ENCODE results near the gene CTSA. TPM values are rescaled to one million over a fixed set of nuclear protein-coding genes. Genes with fewer than 3 reads are reported as not detected.

CTSA gene
- total and polyA plus RNA-seq, 10 donors = 56.6 to 203 (median 176) TPM

DNA sequence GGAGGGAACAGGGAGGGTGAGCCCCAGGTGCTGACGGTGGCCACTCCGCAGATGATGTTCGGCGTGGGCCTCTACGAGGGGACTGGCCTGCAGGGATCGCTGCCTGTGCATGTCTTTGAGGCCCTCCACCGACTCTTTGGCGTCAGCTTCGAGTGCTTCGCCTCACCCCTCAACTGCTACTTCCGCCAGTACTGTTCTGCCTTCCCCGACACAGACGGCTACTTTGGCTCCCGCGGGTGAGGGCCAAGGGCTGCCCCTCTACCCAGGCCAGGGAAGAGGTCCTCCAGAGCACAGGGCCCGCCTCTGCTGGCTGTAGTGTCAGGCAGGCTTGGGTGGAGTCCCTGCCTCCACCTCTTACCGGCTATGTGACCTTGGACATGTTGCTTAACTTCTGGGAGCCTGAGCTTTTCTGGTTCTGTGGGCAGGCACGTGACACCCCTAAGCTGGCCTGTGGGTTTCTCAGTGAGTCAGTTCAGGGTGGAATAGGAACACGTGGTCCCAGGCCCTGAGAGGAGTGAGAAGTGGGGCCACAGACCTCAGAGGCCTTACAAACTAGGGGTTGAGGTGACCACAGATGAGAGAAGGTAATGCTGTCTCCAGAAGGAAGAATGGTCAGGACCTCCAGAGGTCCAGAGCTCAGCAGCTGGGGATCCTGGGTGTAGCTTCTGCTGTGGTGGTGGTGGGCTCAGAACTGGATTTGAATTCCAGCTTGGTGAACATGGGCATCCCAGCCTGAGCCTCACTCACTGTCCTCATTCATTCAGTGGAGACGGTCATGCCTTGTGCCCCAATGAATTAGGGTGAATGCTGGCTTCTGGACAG is 55.2 kb downstream of the CTSA start:
- Histone ChIP-seq H3K27me3 (replicated peaks in 1 of 7) (no peaks in the 10 kb centered on the region), H3K36me3 (peaks cover 2 to 100% (median 100%) of the 10 kb centered on the region in 6 donors), H3K27ac (peak overlapping the region; percentile 63 to 87 (median 78)), H3K9me3 (no peaks in the 10 kb centered on the region), H3K4me1 (peaks cover 0 to 59% (median 38%) of the 10 kb centered on the region in 6 donors), H3K4me3 (no peak overlapping the region)
- 60 to 79% (median 67%) methylated on average over 18 to 20 of the region's 20 CpGs for WGBS, 5 donors
- intact Hi-C loops (cut with DNase I; ENCODE audit: low total_unique reads) = no loop called here
- peak; percentile 83 for DNase-seq
- TF ChIP-seq, protein P1, sequence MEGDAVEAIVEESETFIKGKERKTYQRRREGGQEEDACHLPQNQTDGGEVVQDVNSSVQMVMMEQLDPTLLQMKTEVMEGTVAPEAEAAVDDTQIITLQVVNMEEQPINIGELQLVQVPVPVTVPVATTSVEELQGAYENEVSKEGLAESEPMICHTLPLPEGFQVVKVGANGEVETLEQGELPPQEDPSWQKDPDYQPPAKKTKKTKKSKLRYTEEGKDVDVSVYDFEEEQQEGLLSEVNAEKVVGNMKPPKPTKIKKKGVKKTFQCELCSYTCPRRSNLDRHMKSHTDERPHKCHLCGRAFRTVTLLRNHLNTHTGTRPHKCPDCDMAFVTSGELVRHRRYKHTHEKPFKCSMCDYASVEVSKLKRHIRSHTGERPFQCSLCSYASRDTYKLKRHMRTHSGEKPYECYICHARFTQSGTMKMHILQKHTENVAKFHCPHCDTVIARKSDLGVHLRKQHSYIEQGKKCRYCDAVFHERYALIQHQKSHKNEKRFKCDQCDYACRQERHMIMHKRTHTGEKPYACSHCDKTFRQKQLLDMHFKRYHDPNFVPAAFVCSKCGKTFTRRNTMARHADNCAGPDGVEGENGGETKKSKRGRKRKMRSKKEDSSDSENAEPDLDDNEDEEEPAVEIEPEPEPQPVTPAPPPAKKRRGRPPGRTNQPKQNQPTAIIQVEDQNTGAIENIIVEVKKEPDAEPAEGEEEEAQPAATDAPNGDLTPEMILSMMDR (IDR thresholded peaks at IDR 0.05 in 8 of 11, conservative IDR thresholded peaks at IDR 0.05 in 3 of 11) = no peak
- TF ChIP-seq POLR2A (IDR thresholded peaks at IDR 0.05) (no peak), POLR2AphosphoS5 (IDR thresholded peaks at IDR 0.05) (peak; percentile 67 to 82 (median 72))

DNA sequence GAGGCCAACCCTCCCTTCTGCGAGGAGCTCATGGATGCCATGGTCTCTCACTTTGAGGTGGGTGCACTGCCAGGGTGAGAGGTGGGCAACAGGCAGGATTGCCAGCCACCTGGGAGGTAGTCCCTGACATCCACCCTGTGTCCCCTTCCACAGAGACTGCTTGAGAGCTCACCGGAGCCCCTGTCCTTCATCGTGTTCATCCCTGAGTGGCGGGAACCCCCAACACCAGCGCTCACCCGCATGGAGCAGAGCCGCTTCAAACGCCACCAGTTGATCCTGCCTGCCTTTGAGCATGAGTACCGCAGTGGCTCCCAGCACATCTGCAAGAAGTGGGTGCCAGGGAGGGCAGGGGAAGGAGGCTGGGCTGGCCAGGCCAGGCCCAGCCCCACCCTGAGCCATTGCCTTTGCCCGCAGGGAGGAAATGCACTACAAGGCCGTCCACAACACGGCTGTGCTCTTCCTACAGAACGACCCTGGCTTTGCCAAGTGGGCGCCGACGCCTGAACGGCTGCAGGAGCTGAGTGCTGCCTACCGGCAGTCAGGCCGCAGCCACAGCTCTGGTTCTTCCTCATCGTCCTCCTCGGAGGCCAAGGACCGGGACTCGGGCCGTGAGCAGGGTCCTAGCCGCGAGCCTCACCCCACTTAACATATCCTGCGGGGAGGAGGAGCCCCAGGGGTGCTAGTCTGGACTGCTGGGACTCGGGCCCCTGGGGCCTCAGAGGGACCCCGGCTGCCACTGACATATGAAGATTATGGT is 56.2 kb downstream of the CTSA start:
- no peaks in the 10 kb centered on the region for H3K27me3 ChIP-seq (replicated peaks in 1 of 7)
- 68 to 81% (median 77%) methylated on average over 23 to 29 of the region's 29 CpGs for WGBS, 5 donors
- DNase-seq = peak; percentile 88
- H3K4me3 ChIP-seq = no peak overlapping the region
- peaks cover 2 to 100% (median 100%) of the 10 kb centered on the region in 6 donors for H3K36me3 ChIP-seq
- intact Hi-C loops (cut with DNase I; ENCODE audit: low total_unique reads) = no loop called here
- H3K27ac ChIP-seq = peak overlapping the region; percentile 35 to 87 (median 78)
- TF ChIP-seq, protein P1 (IDR thresholded peaks at IDR 0.05 in 8 of 11, conservative IDR thresholded peaks at IDR 0.05 in 3 of 11) = peak in 1 of 11 experiments; percentile 8
- TF ChIP-seq POLR2AphosphoS5 (IDR thresholded peaks at IDR 0.05) = peak; percentile 74 to 90 (median 85)
- TF ChIP-seq POLR2A (IDR thresholded peaks at IDR 0.05) = no peak
- peaks cover 0 to 68% (median 38%) of the 10 kb centered on the region in 6 donors for H3K4me1 ChIP-seq
- no peaks in the 10 kb centered on the region for H3K9me3 ChIP-seq

DNA sequence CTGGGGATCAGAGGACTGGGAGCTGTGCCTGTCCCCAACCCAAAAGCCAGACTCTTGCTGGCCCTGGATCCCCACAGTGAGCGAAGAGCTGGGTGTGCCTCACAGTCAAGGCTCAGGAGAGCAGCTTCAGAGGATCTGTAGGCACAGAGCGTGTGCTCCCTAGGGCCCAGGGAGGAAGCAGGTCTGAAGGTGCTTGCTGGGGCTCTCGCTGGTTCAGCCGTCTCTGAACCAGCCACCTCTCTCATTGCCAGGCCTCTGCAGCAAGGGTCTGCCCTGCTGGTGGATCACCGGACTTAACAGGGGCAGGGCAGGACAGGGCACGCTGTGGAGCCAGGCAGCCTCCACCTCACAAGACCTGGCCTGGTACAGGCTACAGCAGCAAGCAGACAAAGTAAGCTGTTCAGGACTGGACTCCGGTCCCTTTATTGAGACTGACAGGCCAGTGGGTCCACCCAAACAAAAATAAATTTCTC is 57.2 kb downstream of the CTSA start:
- H3K27me3 ChIP-seq (replicated peaks in 1 of 7) = no peaks in the 10 kb centered on the region
- peaks cover 0 to 65% (median 38%) of the 10 kb centered on the region in 6 donors for H3K4me1 ChIP-seq
- peak overlapping the region; percentile 35 to 87 (median 78) for H3K27ac ChIP-seq
- intact Hi-C loops (cut with DNase I; ENCODE audit: low total_unique reads) = no loop called here
- H3K4me3 ChIP-seq = no peak overlapping the region
- 70 to 82% (median 74%) methylated on average over 4 to 7 of the region's 7 CpGs for WGBS, 5 donors
- no peaks in the 10 kb centered on the region for H3K9me3 ChIP-seq
- TF ChIP-seq, protein P1 (IDR thresholded peaks at IDR 0.05 in 8 of 11, conservative IDR thresholded peaks at IDR 0.05 in 3 of 11) = no peak
- TF ChIP-seq POLR2AphosphoS5 (IDR thresholded peaks at IDR 0.05) = peak; percentile 42 to 68 (median 44)
- H3K36me3 ChIP-seq = peaks cover 0 to 100% (median 100%) of the 10 kb centered on the region in 6 donors
- no peak for DNase-seq

Other genes with a start within 250 kb of the CTSA start
- not detected for gene WFDC11, start 221.1 kb upstream of the CTSA start, total RNA-seq
- gene WFDC11, start 221.1 kb upstream of the CTSA start, polyA plus RNA-seq = not detected
- gene WFDC13, start 189.3 kb upstream of the CTSA start, total RNA-seq = not detected
- not detected for gene WFDC13, start 189.3 kb upstream of the CTSA start, polyA plus RNA-seq
- gene WFDC10B, start 186.3 kb upstream of the CTSA start, total RNA-seq = not detected
- gene WFDC10B, start 186.3 kb upstream of the CTSA start, polyA plus RNA-seq = not detected
- not detected for gene SPINT4, start 169.0 kb upstream of the CTSA start, total RNA-seq
- gene SPINT4, start 169.0 kb upstream of the CTSA start, polyA plus RNA-seq = not detected
- gene WFDC3, start 99.5 kb upstream of the CTSA start, total RNA-seq = not detected
- gene WFDC3, start 99.5 kb upstream of the CTSA start, polyA plus RNA-seq = 1 to 10 TPM in 1 of 3 donors, under 1 TPM in 2; 0.70 to 1.2 (median 0.89) TPM
- gene DNTTIP1, start 99.4 kb upstream of the CTSA start, total RNA-seq = 10 to 100 TPM; 21.0 to 39.3 (median 29.6) TPM
- 10 to 100 TPM; 31.8 to 34.7 (median 32.5) TPM for gene DNTTIP1, start 99.4 kb upstream of the CTSA start, polyA plus RNA-seq
- 10 to 100 TPM in 4 of 7 donors, 1 to 10 TPM in 3; 3.0 to 22.2 (median 12.3) TPM for gene UBE2C, start 78.7 kb upstream of the CTSA start, total RNA-seq
- gene UBE2C, start 78.7 kb upstream of the CTSA start, polyA plus RNA-seq = 10 to 100 TPM; 11.4 to 56.4 (median 19.7) TPM
- under 1 TPM in 2 of 7 donors, not detected in 5; 0.54 to 0.89 TPM for gene TNNC2, start 64.0 kb upstream of the CTSA start, total RNA-seq
- gene TNNC2, start 64.0 kb upstream of the CTSA start, polyA plus RNA-seq = 1 to 10 TPM; 1.4 to 3.4 (median 1.9) TPM
- 10 to 100 TPM in 6 of 7 donors, 1 to 10 TPM in 1; 8.8 to 32.4 (median 20.0) TPM for gene SNX21, start 57.5 kb upstream of the CTSA start, total RNA-seq
- 10 to 100 TPM in 2 of 3 donors, 1 to 10 TPM in 1; 6.3 to 15.8 (median 15.7) TPM for gene SNX21, start 57.5 kb upstream of the CTSA start, polyA plus RNA-seq
- 10 to 100 TPM; 19.4 to 37.4 (median 24.7) TPM for gene ACOT8, start 33.9 kb upstream of the CTSA start, total RNA-seq
- 10 to 100 TPM; 28.1 to 36.7 (median 34.2) TPM for gene ACOT8, start 33.9 kb upstream of the CTSA start, polyA plus RNA-seq
- gene ZSWIM3, start 33.7 kb upstream of the CTSA start, total RNA-seq = 1 to 10 TPM; 4.4 to 7.1 (median 5.4) TPM
- gene ZSWIM3, start 33.7 kb upstream of the CTSA start, polyA plus RNA-seq = 1 to 10 TPM; 3.1 to 4.2 (median 3.5) TPM
- 10 to 100 TPM in 6 of 7 donors, 1 to 10 TPM in 1; 8.5 to 16.1 (median 11.1) TPM for gene ZSWIM1, start 10.1 kb upstream of the CTSA start, total RNA-seq
- gene ZSWIM1, start 10.1 kb upstream of the CTSA start, polyA plus RNA-seq = 1 to 10 TPM; 3.7 to 5.5 (median 3.9) TPM
- 10 to 100 TPM in 1 of 7 donors, 1 to 10 TPM in 6; 1.5 to 11.5 (median 4.0) TPM for gene SPATA25, start 3.7 kb upstream of the CTSA start, total RNA-seq
- 1 to 10 TPM in 1 of 3 donors, under 1 TPM in 2; 0.41 to 3.1 (median 0.46) TPM for gene SPATA25, start 3.7 kb upstream of the CTSA start, polyA plus RNA-seq
- 10 to 100 TPM in 2 of 7 donors, 1 to 10 TPM in 5; 3.3 to 19.4 (median 6.4) TPM for gene NEURL2, start 127 bp upstream of the CTSA start, total RNA-seq
- 1 to 10 TPM; 2.7 to 4.4 (median 3.5) TPM for gene NEURL2, start 127 bp upstream of the CTSA start, polyA plus RNA-seq
- 100 to 1,000 TPM in 2 of 7 donors, 10 to 100 TPM in 5; 19.2 to 430 (median 46.7) TPM for gene PLTP, start 20.8 kb downstream of the CTSA start, total RNA-seq
- 10 to 100 TPM in 2 of 3 donors, 1 to 10 TPM in 1; 7.5 to 58.2 (median 16.7) TPM for gene PLTP, start 20.8 kb downstream of the CTSA start, polyA plus RNA-seq
- 10 to 100 TPM; 41.2 to 61.9 (median 52.4) TPM for gene PCIF1, start 43.3 kb downstream of the CTSA start, total RNA-seq
- 10 to 100 TPM; 25.1 to 33.8 (median 31.0) TPM for gene PCIF1, start 43.3 kb downstream of the CTSA start, polyA plus RNA-seq
- gene ZNF335, start 80.9 kb downstream of the CTSA start, total RNA-seq = 10 to 100 TPM; 25.9 to 46.3 (median 33.8) TPM
- gene ZNF335, start 80.9 kb downstream of the CTSA start, polyA plus RNA-seq = 10 to 100 TPM in 2 of 3 donors, 1 to 10 TPM in 1; 8.2 to 17.9 (median 17.8) TPM
- 100 to 1,000 TPM in 5 of 7 donors, 10 to 100 TPM in 2; 75.2 to 295 (median 168) TPM for gene MMP9, start 117.6 kb downstream of the CTSA start, total RNA-seq
- 10 to 100 TPM; 33.3 to 49.7 (median 37.1) TPM for gene MMP9, start 117.6 kb downstream of the CTSA start, polyA plus RNA-seq
- gene SLC12A5, start 137.9 kb downstream of the CTSA start, total RNA-seq = 1 to 10 TPM in 5 of 7 donors, under 1 TPM in 2; 0.20 to 4.0 (median 2.5) TPM
- gene SLC12A5, start 137.9 kb downstream of the CTSA start, polyA plus RNA-seq = 1 to 10 TPM; 1.8 to 8.7 (median 4.1) TPM
- 10 to 100 TPM; 27.3 to 33.2 (median 29.2) TPM for gene NCOA5, start 198.6 kb downstream of the CTSA start, total RNA-seq
- 10 to 100 TPM; 14.3 to 22.3 (median 16.6) TPM for gene NCOA5, start 198.6 kb downstream of the CTSA start, polyA plus RNA-seq
- gene CD40, start 227.0 kb downstream of the CTSA start, total RNA-seq = 10 to 100 TPM; 30.7 to 70.3 (median 44.2) TPM
- 100 to 1,000 TPM in 1 of 3 donors, 10 to 100 TPM in 2; 66.1 to 108 (median 68.7) TPM for gene CD40, start 227.0 kb downstream of the CTSA start, polyA plus RNA-seq